ENCODE data around the gene STK24.

GRCh38 chr13:98568918-98569317 is 8.0 kb downstream of the STK24 start:
- TF ChIP-seq, protein P1, sequence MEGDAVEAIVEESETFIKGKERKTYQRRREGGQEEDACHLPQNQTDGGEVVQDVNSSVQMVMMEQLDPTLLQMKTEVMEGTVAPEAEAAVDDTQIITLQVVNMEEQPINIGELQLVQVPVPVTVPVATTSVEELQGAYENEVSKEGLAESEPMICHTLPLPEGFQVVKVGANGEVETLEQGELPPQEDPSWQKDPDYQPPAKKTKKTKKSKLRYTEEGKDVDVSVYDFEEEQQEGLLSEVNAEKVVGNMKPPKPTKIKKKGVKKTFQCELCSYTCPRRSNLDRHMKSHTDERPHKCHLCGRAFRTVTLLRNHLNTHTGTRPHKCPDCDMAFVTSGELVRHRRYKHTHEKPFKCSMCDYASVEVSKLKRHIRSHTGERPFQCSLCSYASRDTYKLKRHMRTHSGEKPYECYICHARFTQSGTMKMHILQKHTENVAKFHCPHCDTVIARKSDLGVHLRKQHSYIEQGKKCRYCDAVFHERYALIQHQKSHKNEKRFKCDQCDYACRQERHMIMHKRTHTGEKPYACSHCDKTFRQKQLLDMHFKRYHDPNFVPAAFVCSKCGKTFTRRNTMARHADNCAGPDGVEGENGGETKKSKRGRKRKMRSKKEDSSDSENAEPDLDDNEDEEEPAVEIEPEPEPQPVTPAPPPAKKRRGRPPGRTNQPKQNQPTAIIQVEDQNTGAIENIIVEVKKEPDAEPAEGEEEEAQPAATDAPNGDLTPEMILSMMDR (IDR thresholded peaks at IDR 0.05): no peak
- TF ChIP-seq, protein P2, sequence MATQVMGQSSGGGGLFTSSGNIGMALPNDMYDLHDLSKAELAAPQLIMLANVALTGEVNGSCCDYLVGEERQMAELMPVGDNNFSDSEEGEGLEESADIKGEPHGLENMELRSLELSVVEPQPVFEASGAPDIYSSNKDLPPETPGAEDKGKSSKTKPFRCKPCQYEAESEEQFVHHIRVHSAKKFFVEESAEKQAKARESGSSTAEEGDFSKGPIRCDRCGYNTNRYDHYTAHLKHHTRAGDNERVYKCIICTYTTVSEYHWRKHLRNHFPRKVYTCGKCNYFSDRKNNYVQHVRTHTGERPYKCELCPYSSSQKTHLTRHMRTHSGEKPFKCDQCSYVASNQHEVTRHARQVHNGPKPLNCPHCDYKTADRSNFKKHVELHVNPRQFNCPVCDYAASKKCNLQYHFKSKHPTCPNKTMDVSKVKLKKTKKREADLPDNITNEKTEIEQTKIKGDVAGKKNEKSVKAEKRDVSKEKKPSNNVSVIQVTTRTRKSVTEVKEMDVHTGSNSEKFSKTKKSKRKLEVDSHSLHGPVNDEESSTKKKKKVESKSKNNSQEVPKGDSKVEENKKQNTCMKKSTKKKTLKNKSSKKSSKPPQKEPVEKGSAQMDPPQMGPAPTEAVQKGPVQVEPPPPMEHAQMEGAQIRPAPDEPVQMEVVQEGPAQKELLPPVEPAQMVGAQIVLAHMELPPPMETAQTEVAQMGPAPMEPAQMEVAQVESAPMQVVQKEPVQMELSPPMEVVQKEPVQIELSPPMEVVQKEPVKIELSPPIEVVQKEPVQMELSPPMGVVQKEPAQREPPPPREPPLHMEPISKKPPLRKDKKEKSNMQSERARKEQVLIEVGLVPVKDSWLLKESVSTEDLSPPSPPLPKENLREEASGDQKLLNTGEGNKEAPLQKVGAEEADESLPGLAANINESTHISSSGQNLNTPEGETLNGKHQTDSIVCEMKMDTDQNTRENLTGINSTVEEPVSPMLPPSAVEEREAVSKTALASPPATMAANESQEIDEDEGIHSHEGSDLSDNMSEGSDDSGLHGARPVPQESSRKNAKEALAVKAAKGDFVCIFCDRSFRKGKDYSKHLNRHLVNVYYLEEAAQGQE (IDR thresholded peaks at IDR 0.05): no peak
- no peak for TF ChIP-seq ZFP36 (IDR thresholded peaks at IDR 0.05; ENCODE audit: borderline replicate concordance, partially characterized antibody)

All from A549 (cell line).